GM12878 (cell line): ENCODE measurements around the gene CGREF1. TPM values are rescaled to one million over a fixed set of nuclear protein-coding genes. Genes with fewer than 3 reads are reported as not detected.
A peak's percentile ranks its signal among the peaks of the same experiment; 100 is the strongest.

Experiments used
- ATAC-seq: fragments of 200-7000 bp; cut with Tn5 transposase; 3 replicates; pipeline ENCODE4 v1.9.1; 2020; ENCODE audit warnings: mild to moderate bottlenecking, moderate library complexity
- BruUV-seq: library from RNA; stranded (reverse); fragments of 400-500 nt; replicated peaks from 2 replicates; lab custom pipeline; 2021; lab: Mats Ljungman, UMichigan
- CTCF ChIA-PET: fragments of 300-600 bp; sonication (Branson Sonifier 250); formaldehyde crosslinking; extraction: SDS; loops from one replicate; lab custom pipeline; 2021; ENCODE audit warnings: inconsistent platforms; lab: Yijun Ruan, JAX
- POLR2A ChIA-PET: fragments of 350-600 bp; formaldehyde crosslinking; extraction: SDS; loops from one replicate; lab custom pipeline; 2021; ENCODE audit warnings: inconsistent platforms; lab: Charles Lee
- RAD21 ChIA-PET: fragments of 300-600 bp; sonication (Branson Sonifier 250); formaldehyde crosslinking; loops from one replicate; lab custom pipeline; 2023; ENCODE audit warnings: antibody characterized with exemption; ENCODE audit not compliant: unreplicated experiment; lab: Charles Lee
- SMC1A ChIA-PET: fragments of 300-600 bp; sonication (Branson Sonifier 250); formaldehyde crosslinking; loops from one replicate; lab custom pipeline; 2023; ENCODE audit not compliant: unreplicated experiment, uncharacterized antibody; lab: Charles Lee
- DNase-seq: peaks from one replicate; pipeline ENCODE4 v3.0.0-alpha.2; 2011; ENCODE audit warnings: low read depth, low spot score
- FAIRE-seq: peaks from 3 replicates; lab custom pipeline; 2011; peaks lifted over from hg19 to GRCh38; lab: Jason Lieb, UNC
- H2AFZ ChIP-seq: 2 replicates; pipeline ENCODE4 v1.6.0; 2011; ENCODE audit warnings: low read depth, low read length, control low read depth; ENCODE audit not compliant: control insufficient read depth
- H3K27ac ChIP-seq: 2 replicates; pipeline ENCODE4 v1.5.1; 2011; ENCODE audit warnings: control low read depth; ENCODE audit not compliant: control insufficient read depth, insufficient read depth
- H3K27me3 ChIP-seq, 2 experiments: replicated peaks in 1 of 2; 2 replicates each; pipeline versions ENCODE4 v1.6.0 to v1.6.1; 2011; ENCODE audit warnings: low read length in 1 of 2; ENCODE audit not compliant: control insufficient read depth in 2 of 2, insufficient read depth in 2 of 2
- H3K36me3 ChIP-seq, 2 experiments: 2 replicates each; pipeline ENCODE4 v1.5.1; 2011; ENCODE audit warnings: low read length in 1 of 2; ENCODE audit not compliant: control insufficient read depth in 2 of 2, insufficient read depth in 2 of 2
- H3K4me1 ChIP-seq: 2 replicates; pipeline ENCODE4 v1.6.1; 2011; ENCODE audit warnings: mild to moderate bottlenecking, low read length, moderate library complexity, mixed read lengths; ENCODE audit not compliant: control insufficient read depth, insufficient read depth
- H3K4me2 ChIP-seq: 2 replicates; pipeline ENCODE4 v1.6.0; 2011; ENCODE audit warnings: control low read depth; ENCODE audit not compliant: control insufficient read depth, insufficient read depth
- H3K4me3 ChIP-seq: fragments of 200-600 bp; sonication (generic); 2 replicates; pipeline ENCODE4 v1.5.1; 2016
- H3K79me2 ChIP-seq: 2 replicates; pipeline ENCODE4 v1.6.0; 2011; ENCODE audit warnings: low read length; ENCODE audit not compliant: control insufficient read depth, insufficient read depth
- H3K9ac ChIP-seq: 2 replicates; pipeline ENCODE4 v1.8.0; 2011; ENCODE audit warnings: low read length, control low read depth, mixed read lengths; ENCODE audit not compliant: control insufficient read depth, insufficient read depth
- H3K9me3 ChIP-seq: replicated peaks from 3 replicates; pipeline ENCODE4 v1.5.1; 2011; ENCODE audit warnings: mild to moderate bottlenecking, low read length; ENCODE audit not compliant: control insufficient read depth, insufficient read depth
- H4K20me1 ChIP-seq: 2 replicates; pipeline ENCODE4 v1.6.0; 2011; ENCODE audit not compliant: control insufficient read depth, insufficient read depth
- GABPA ChIP-seq: IDR thresholded peaks from 2 replicates; pipeline ENCODE4 v1.6.1; 2014; ENCODE audit warnings: antibody characterized with exemption, low read depth, mild to moderate bottlenecking, inconsistent platforms
- POLR2A ChIP-seq: IDR thresholded peaks from 2 replicates; pipeline ENCODE4 v1.6.1; 2011; ENCODE audit warnings: low read depth, mild to moderate bottlenecking, low read length
- POLR2AphosphoS5 ChIP-seq: IDR thresholded peaks from 2 replicates; pipeline ENCODE4 v1.6.1; 2011; ENCODE audit warnings: mild to moderate bottlenecking, low read length, inconsistent platforms
- TBL1XR1 ChIP-seq: IDR thresholded peaks from 2 replicates; pipeline ENCODE4 v1.6.1; 2012; ENCODE audit warnings: low read depth, low read length, improper control_type of control experiment
- WGBS: methylation state at CpG from one replicate; pipeline ENCODE4 v1.1.6; 2016; ENCODE audit warnings: low lambda C conversion rate; ENCODE audit not compliant: insufficient replicate concordance, insufficient coverage; ENCODE audit errors: missing lambda C conversion rate; 5-methylcytosine and 5-hydroxymethylcytosine counted together
- in situ Hi-C: fragments of 300-500 bp; cut with MboI; formaldehyde crosslinking; loops from 9 replicates; pipeline ENCODE4 v1.14.3; 2018; ENCODE audit warnings: mixed read lengths
- intact Hi-C: fragments of 100-400 bp; cut with micrococcal nuclease; formaldehyde crosslinking; loops from one replicate; pipeline ENCODE4 v1.14.2; 2022; ENCODE audit not compliant: unreplicated experiment
- polyA plus RNA-seq, 11 experiments: library from polyadenylated mRNA; depleted of rRNA in 4 of 11; unstranded in 6 of 11; stranded (reverse) in 5 of 11; fragments of >200 nt; fragmentation: Nextera tagmentation in 4 of 11; fragmentation: Illumina TruSeq in 1 of 11; extraction: Ambion mirVana in 4 of 11; extraction: Trizol in 1 of 11; gene quantifications; 1 replicate in 1 of 11; 2 replicates in 10 of 11; pipeline versions ENCODE4 v1.2.1 to v1.2.3, GENCODE V29; 2011 to 2016; ENCODE audit warnings: inconsistent platforms in 2 of 11, missing spikeins in 2 of 11, low read depth in 1 of 11
- total RNA-seq, 4 experiments: library from RNA; depleted of rRNA in 3 of 4; stranded (reverse); fragments of >200 nt in 3 of 4; fragmentation: Illumina TruSeq in 1 of 4; extraction: Trizol in 1 of 4; gene quantifications; 2 replicates each; pipeline versions ENCODE4 v1.2.1 to v1.2.3, GENCODE V29; 2013 to 2021

The CGREF1 gene
- total and polyA plus RNA-seq, 10 of the 15 experiments (the other 5 are each of a cell fraction or from before 2014, with no cell fraction given) = 0.06 to 0.21 TPM; not detected in 8

GRCh38 chr2:27070653-27071276, 48.2 kb downstream of the CGREF1 start:
- DNase-seq (no peak), FAIRE-seq (no peak), ATAC-seq (peak; percentile 24)
- Histone ChIP-seq H3K27me3 (no peaks in the 10 kb centered on the region), H2AFZ (peak overlapping the region; percentile 51), H4K20me1 (no peaks in the 10 kb centered on the region), H3K4me1 (peaks cover 32% of the 10 kb centered on the region), H3K36me3 (peaks cover 2 to 18% of the 10 kb centered on the region in 2 experiments; a peak in 3 of 4 replicates), H3K9me3 (no peaks in the 10 kb centered on the region), H3K4me3 (peak overlapping the region; percentile 75), H3K27ac (peak overlapping the region; percentile 81), H3K79me2 (peaks cover 32% of the 10 kb centered on the region), H3K9ac (peak overlapping the region; percentile 96), H3K4me2 (peak overlapping the region; percentile 94)
- ChIA-PET CTCF (interaction anchor here (0.6 to 4.0 kb wide), 6 partner anchors 11 to 45 kb away, joined by 3 to 36 read pairs (median 3); no protein-coding TSS in a partner anchor), SMC1A (interaction anchor here (1.0 to 5.4 kb wide), 2 partner anchors 9 to 19 kb away, joined by 3 to 33 read pairs; partner anchors contain the start of gene AGBL5), POLR2A (interaction anchor here (0.8 to 12.2 kb wide), 8 partner anchors 8 to 102 kb away, joined by 3 to 139 read pairs (median 4); partner anchors contain the start of genes AGBL5, KHK and TMEM214), RAD21 (interaction anchor here (0.9 to 2.8 kb wide), 4 partner anchors 11 to 29 kb away, joined by 3 to 31 read pairs (median 13); partner anchors contain the start of gene AGBL5)
- intact Hi-C loops = loop anchor here (1.0 kb wide), 1 partner anchor 20 kb away; no protein-coding TSS in a partner anchor
- in situ Hi-C loops = no loop called here
- 4% methylated on average over 11 of the region's 11 CpGs for WGBS
- BruUV-seq = TSS peak; percentile 75
- TF ChIP-seq GABPA (no peak), POLR2AphosphoS5 (peak; percentile 48; the same call in 1 of the 2 replicates)

- no peak for TF ChIP-seq TBL1XR1
- TF ChIP-seq POLR2A = peak; percentile 36; the same call in 1 of the 2 replicates
- no TSS peak for BruUV-seq
- H3K36me3 ChIP-seq = peaks cover 2 to 22% of the 10 kb centered on the region in 2 experiments; a peak in 3 of 4 replicates
- peak overlapping the region; percentile 94 for H3K4me2 ChIP-seq
- no peaks in the 10 kb centered on the region for H3K27me3 ChIP-seq
- FAIRE-seq (no peak), DNase-seq (no peak), ATAC-seq (no peak)
- H3K9ac ChIP-seq = peak overlapping the region; percentile 96
- in situ Hi-C loops (no loop called here), intact Hi-C loops (no loop called here)
- WGBS = 92% methylated on average over 8 of the region's 8 CpGs
- H4K20me1 ChIP-seq = no peaks in the 10 kb centered on the region
- RAD21 ChIA-PET = interaction anchor here (0.9 kb wide), 1 partner anchor 19 kb away, joined by 3 read pairs; the partner anchor contains the start of gene AGBL5
- peak overlapping the region; percentile 75 for H3K4me3 ChIP-seq
- peak overlapping the region; percentile 81 for H3K27ac ChIP-seq
- peaks cover 32% of the 10 kb centered on the region for H3K79me2 ChIP-seq
- POLR2A ChIA-PET = interaction anchor here (1.2 to 12.2 kb wide), 2 partner anchors 11 to 17 kb away, joined by 5 to 139 read pairs; partner anchors contain the start of gene AGBL5
- SMC1A ChIA-PET = interaction anchor here (5.4 kb wide), 1 partner anchor 19 kb away, joined by 33 read pairs; the partner anchor contains the start of gene AGBL5
- no peaks in the 10 kb centered on the region for H3K9me3 ChIP-seq
- no peak overlapping the region for H2AFZ ChIP-seq
- peaks cover 25% of the 10 kb centered on the region for H3K4me1 ChIP-seq
- CTCF ChIA-PET = interaction anchor here (0.8 kb wide), 1 partner anchor 11 kb away, joined by 3 read pairs; no protein-coding TSS in a partner anchor
Observed at GRCh38 chr2:27069961-27070618, 48.8 kb downstream of the CGREF1 start.
